GM19099 (cell line): ENCODE data around the gene DNAL1.

Source experiments
- POLR2A ChIP-seq: IDR thresholded peaks from 3 replicates; pipeline ENCODE4 v1.6.1; 2011; ENCODE audit warnings: low read depth; ENCODE audit not compliant: insufficient read length; ENCODE audit errors: extremely low read depth

The DNAL1 gene

GRCh38 chr14:73725116-73726024 lies 80.6 kb downstream of the DNAL1 start:
- no peak for TF ChIP-seq POLR2A

DNA sequence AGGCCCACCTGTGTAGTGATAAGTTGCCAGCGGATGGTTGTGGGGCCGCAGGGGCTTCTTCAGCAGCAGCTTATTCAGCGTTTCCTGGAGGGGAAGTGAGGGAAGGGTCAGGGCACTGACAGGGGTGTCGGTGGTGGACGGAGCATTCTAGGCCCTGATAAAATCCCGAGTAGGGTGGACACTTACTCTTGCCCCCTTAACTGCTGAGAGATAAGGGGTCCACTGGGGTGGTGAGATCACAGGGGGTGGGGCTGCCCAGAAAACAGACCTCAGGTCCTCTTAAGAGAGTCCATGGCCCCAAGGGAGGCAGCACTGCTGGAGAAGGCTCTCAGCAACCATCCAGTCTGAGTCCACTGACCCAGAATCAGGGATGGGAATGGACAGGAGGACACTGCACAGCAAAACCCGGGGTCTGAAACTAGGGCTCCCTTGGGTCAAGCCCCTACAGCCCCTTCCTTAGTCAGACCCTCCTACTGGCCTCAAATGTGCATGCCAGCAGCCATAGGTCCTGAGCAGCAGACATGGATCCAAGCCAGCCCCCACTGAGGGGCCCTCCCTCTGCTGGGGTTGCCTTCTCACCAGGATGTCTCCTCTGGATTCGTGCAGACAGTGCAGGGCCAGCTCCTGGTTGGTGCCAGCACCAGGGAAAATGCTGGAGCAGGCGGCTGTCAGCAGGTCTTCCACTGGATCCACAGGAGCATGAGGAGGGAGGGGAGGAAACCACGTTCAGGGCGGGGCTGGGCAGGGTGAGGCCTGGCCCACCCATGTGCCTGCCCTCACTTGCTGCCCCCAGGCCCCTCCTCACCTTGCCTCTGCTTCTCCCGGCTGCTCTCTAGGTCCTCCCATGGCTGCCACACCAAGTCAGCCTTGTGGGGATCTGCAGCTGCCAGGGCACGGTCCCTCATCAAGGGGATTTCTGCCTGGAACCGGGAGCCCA lies 81.5 kb downstream of the DNAL1 start:
- no peak for TF ChIP-seq POLR2A

DNA sequence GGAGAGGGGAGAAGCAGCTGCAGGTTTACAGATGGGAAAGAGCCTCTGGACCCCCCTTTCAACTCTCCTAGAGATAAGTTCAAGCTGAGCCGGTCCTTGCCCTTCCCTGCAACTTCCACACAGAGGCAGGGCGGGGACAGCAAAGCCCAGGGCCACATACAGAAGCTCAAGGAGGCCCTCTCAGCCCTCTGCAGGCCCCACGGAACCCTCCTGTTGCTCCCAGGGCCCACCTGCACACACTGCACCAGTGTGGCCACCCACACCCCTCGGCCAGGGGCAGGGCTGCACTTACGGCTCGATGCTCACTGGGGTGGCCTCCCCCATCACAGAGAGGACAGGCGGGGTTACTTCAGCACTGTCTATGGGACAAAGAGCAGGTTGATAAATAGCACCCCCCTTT lies 82.4 kb downstream of the DNAL1 start:
- TF ChIP-seq POLR2A: no peak

GRCh38 chr14:73728717-73729330 lies 84.0 kb downstream of the DNAL1 start:
- no peak for TF ChIP-seq POLR2A

- TF ChIP-seq POLR2A: no peak
Measured at GRCh38 chr14:73729556-73730265, 84.9 kb downstream of the DNAL1 start.

GRCh38 chr14:73731111-73731510 lies 86.3 kb downstream of the DNAL1 start:
- no peak for TF ChIP-seq POLR2A

GRCh38 chr14:73732006-73732405 lies 87.2 kb downstream of the DNAL1 start:
- no peak for TF ChIP-seq POLR2A

DNA sequence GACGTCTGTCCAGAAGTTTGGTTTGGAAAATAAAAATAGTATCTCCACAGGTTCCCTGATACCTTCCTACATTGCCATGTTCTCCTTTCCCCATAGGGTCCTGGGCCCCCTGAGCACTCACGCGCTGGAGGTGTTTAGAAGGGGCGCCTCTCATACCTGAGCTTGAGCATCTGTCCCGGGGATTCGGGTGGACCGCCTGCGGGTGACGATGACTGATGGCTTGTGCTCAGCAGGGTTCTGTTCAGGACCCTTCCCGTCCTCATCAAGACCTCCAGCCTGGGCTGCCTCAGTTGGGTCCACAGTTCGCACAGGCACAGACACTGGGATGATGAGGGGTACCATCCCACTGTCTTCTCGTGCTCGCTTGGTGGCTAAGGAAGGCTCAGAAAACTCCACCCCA lies 92.1 kb downstream of the DNAL1 start:
- no peak for TF ChIP-seq POLR2A

- TF ChIP-seq POLR2A: no peak
Measured at GRCh38 chr14:73738518-73739173, 93.9 kb downstream of the DNAL1 start.

DNA sequence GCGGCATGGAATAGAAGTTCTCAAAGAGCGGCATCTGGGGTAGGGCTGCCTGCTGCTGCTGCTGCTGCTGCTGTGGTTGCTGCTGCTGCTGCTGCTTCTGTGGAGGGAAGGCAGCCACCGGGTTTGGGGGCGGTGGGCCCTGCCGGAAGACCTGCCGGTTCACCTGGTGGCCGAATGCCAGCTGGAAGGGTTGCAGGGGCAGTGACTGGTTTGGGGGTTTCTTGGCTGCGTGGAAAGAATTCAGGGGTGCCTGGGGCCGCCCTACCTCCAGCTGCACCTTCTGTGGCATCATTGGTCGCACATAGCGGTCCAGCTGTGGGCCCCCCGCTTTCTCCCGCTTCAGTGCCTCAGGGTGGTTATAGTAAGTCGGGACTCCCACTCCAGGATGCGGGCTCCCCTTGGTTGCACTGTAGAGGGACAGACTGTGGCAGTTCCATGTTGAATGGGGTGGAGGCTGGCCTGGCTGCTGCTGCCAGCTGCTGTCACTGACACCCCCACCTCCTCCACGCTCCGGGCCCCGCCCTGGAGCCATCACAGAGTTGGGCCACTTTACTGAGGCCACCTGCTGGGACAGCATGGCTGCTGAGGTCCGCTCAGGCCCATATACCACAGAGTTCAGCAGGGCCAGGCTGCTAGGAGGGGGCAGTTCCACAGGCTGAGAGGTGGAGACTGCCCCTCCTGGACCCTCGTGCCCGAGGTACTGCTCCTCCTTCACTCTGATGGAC lies 94.5 kb downstream of the DNAL1 start:
- no peak for TF ChIP-seq POLR2A

GRCh38 chr14:73739899-73740617 lies 95.3 kb downstream of the DNAL1 start:
- no peak for TF ChIP-seq POLR2A

DNA sequence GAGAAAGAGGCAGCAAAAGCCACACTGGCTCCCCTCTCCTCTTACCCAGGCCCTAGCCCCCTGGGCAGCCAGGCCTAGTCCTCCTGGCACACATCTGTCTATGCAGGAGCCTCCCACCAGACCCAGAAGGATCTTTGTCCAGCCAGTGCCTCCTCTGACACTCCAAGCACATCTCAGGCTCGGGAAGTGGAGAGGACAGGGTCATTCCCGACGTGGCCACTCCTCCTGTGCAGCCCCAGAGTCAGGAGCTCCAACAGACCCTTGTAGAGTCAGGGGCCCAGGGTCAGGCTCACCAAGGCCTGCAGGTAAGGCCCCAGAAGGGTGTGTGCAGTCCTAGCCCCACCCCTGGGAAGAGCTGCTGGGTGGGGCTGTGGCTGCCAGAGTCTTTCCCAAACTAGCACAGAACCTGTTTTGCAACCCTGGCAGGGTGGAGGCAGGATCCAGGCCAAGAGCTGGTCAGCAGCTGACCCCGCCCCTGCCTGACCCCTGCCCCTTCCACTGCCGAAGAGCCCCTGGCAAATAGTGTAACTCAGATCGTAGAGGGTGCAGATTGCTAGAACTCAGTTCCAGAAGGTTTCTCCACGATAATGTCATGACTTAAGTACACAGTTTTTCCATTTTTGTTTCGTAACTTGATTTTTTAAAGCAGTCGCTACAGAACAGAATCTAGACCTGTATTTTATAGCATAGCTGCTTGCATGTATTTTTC lies 96.0 kb downstream of the DNAL1 start:
- TF ChIP-seq POLR2A: no peak
